Activated naive CD4-positive, alpha-beta T cell treated with anti-CD3 and anti-CD28 coated beads, Interleukin-2, amount 50 U/mL, for 24 hours (primary cell): Measurements from ENCODE around the gene TMEM176B.
"Not testable (repeated sequence)": the region's sequence is repeated elsewhere in the genome, so short reads cannot be mapped to it uniquely, and the experiment has no call there.

Source experiments
- H3K27ac Mint-ChIP-seq: one replicate; pipeline ENCODE4 v1.8.0; 2021; ENCODE audit warnings: mild to moderate bottlenecking, mixed read lengths
- H3K27me3 Mint-ChIP-seq: one replicate; pipeline ENCODE4 v1.8.0; 2021; ENCODE audit warnings: mixed read lengths
- H3K36me3 Mint-ChIP-seq: one replicate; pipeline ENCODE4 v1.8.0; 2021; ENCODE audit warnings: mixed read lengths
- H3K4me1 Mint-ChIP-seq: one replicate; pipeline ENCODE4 v1.8.0; 2021; ENCODE audit warnings: mixed read lengths
- H3K4me3 Mint-ChIP-seq: one replicate; pipeline ENCODE4 v1.8.0; 2021; ENCODE audit warnings: mild to moderate bottlenecking, mixed read lengths
- H3K9me3 Mint-ChIP-seq: one replicate; pipeline ENCODE4 v1.8.0; 2021; ENCODE audit warnings: mixed read lengths

Gene TMEM176B

DNA sequence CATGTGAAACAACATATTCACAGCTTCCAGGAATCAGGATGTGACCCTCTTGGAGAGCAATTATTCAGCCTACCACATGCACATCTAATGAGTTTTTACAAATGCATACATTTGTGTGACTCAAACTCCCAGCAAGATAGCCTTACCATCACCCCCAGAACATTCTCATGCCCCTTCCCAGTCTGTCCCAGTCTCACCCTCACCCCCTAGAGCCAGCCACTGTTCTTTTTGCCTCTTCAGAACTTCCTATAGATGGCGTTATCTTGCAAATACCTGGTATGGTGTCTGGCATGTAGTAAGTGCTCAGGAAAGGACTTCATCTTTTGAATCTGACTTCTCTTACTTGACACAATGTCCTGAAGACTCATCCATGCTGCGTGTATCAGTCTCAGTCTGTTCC is 28.2 kb upstream of the TMEM176B start:
- no peaks in the 10 kb centered on the region for H3K36me3 Mint-ChIP-seq
- peaks cover 10% of the 10 kb centered on the region for H3K27me3 Mint-ChIP-seq
- no peaks in the 10 kb centered on the region for H3K9me3 Mint-ChIP-seq
- no peaks in the 10 kb centered on the region for H3K4me1 Mint-ChIP-seq
- no peak overlapping the region for H3K4me3 Mint-ChIP-seq
- H3K27ac Mint-ChIP-seq, result no peak overlapping the region

DNA sequence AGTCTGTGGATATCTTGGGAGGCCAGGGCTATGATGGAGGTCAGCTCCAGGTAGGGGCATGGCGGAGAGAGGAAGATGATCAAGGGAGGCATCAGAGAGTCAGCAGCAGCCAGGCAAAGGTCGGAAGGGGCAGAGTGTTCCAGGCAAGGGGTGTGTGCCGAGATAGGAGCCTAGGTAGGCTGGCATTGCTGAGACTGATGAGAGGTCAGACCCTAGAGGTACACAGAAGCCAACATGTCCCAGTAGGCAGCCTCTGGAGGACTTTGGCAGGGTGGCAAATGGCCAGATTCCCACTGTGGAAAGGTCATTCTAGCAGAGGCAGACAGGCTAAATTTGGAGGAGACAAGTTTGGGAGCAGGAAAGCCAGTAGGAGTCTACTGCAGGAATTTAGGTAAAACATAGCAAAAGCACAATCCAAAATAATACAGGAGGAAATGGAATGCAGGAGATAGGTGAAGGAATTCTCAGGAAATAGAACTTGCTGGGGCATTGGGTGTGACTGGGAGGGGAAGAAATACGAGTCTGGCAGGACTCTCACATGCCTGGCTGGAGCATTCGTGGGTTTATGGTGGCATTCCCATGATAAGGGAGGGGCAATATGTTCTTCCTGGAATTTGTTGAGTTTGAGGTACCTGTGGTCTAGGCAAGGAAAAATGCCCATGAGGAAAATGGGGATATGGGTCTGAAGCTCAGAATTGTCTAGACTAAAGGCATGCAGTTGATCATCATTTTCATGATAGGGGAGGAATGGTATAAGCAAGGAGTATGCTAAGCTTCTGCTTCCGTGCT is 26.1 kb upstream of the TMEM176B start:
- Mint-ChIP-seq H3K9me3 (no peaks in the 10 kb centered on the region), H3K36me3 (no peaks in the 10 kb centered on the region), H3K27me3 (peaks cover 7% of the 10 kb centered on the region), H3K4me3 (no peak overlapping the region), H3K27ac (no peak overlapping the region), H3K4me1 (no peaks in the 10 kb centered on the region)

DNA sequence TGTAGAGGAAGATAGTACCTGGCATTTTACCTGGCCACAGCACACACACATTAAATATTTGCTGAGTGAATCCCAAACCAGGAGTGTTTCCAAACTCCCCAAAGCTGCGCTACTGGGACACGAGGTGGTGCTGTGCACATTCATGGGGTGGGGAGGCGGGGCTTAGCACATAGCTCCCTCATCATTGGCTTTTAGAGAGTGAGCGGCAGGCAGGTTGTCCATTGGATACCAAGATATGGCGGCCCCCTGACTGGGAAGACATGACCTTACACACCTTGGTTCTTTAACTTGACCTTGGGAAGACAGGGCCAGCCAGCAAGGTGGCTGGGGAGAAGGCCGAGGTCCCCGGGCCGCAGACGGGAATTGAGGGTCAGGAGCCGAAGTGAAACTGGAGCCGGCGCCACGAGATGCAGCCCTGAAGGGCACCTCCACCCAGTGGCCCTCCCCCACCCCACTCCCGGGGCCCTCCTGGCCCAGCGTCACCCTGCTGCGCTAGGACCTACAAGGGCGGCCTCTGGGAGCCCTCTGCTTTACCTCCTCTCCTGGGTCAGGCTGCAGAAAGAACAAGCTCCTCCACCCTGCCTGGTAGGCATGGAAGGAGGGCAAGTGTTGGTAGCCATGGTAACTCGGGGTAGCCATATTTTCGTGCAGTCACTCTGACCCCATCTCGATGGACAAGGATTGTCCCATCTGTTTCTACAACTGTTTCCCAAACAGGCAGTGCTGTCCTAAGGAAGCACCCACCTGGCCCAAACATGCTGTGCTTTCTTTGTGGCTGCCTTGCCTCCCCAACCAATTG is 24.4 kb upstream of the TMEM176B start:
- H3K4me3 Mint-ChIP-seq, result no peak overlapping the region
- no peaks in the 10 kb centered on the region for H3K36me3 Mint-ChIP-seq

DNA sequence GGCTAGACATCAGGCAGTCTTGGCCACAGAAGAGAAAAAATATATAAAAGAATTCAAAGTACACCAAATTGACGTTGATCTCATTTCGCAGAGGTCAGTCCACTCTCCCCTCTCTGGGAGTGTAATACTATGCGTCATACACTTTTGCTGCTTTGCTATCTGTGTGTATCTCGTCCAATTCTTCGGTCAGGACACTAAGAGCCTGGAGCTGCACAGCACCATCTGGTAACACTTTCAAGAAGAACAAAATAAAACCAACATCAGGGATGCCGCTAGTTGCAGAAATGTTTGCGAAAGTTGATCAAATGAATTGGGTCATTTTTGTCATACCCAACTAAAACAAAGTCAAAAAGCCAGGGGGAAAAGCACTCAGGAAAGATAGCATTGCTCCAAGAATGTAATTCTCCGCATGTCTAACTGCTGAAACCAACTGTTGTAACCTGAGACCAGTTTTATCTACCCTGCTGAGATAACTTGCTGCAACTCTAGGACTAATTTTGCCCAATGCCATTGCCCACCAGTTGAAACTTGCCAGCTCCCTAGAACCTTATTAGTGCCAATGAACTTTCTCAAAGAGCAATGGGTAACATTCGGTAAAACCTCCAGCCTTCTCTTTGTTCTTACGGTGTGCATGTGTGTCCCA is 23.4 kb upstream of the TMEM176B start:
- peaks cover 3% of the 10 kb centered on the region for H3K27me3 Mint-ChIP-seq
- H3K36me3 Mint-ChIP-seq, result no peaks in the 10 kb centered on the region
- H3K4me3 Mint-ChIP-seq, result no peak overlapping the region
- H3K27ac Mint-ChIP-seq, result no peak overlapping the region
- H3K4me1 Mint-ChIP-seq, result no peaks in the 10 kb centered on the region
- no peaks in the 10 kb centered on the region for H3K9me3 Mint-ChIP-seq

More for the DNA sequence above, 24.4 kb upstream of the TMEM176B start:
- H3K27ac Mint-ChIP-seq, result no peak overlapping the region
- H3K27me3 Mint-ChIP-seq, result peaks cover 3% of the 10 kb centered on the region
- no peaks in the 10 kb centered on the region for H3K4me1 Mint-ChIP-seq
- no peaks in the 10 kb centered on the region for H3K9me3 Mint-ChIP-seq

DNA sequence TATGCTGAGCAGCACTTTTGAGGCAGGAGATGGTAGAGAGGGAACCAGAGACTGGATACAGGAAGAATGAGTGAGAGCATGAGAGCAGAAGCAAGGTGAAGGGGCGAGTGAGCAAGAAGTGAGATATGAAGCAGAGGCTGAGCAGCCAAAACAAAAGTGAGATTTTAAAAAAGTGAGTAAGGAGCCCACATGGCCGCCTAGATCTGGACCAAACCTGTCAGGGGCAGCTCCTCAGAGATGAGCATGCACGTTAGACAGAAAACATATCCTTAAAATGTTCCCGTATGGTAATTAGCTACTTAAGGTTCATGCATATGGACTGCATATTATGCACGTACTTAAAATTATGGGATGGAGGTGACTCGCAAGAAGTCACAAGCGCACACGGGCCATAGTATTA is 22.9 kb upstream of the TMEM176B start:
- Mint-ChIP-seq H3K9me3 (no peaks in the 10 kb centered on the region), H3K4me3 (no peak overlapping the region), H3K27ac (no peak overlapping the region), H3K36me3 (no peaks in the 10 kb centered on the region), H3K27me3 (peaks cover 3% of the 10 kb centered on the region), H3K4me1 (no peaks in the 10 kb centered on the region)

DNA sequence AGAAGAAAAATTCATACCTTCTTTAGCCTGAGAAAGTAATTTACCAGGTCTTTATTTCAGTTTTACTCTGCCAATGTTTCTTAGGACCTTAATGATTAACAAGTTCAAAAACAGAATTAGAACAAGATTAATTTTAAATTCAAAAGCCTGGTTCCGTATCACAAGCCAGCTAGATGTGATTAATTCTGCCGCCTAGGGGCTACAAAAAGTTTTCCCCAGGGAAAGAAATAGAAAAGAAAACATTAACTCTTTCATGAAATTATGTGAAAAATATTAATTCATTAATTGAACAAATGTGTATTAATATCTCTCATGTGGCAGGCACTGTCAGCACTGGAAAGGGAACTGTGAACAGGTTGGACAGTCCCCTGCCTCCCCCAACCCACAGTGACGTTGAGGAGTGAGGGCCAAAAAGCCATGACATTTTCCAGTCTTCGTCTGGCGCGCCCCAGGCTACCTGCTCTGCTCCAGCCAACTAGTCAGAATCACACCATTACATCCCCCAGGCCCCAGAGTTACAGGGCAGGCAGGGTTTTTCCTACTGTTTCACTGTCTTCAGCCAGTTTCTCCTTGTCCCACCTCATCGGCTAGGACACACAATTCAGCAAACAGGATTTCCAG is 20.5 kb upstream of the TMEM176B start:
- Mint-ChIP-seq H3K27me3 (peaks cover 7% of the 10 kb centered on the region), H3K9me3 (peaks cover 9% of the 10 kb centered on the region), H3K27ac (no peak overlapping the region), H3K4me1 (no peaks in the 10 kb centered on the region), H3K4me3 (no peak overlapping the region), H3K36me3 (peaks cover 5% of the 10 kb centered on the region)

DNA sequence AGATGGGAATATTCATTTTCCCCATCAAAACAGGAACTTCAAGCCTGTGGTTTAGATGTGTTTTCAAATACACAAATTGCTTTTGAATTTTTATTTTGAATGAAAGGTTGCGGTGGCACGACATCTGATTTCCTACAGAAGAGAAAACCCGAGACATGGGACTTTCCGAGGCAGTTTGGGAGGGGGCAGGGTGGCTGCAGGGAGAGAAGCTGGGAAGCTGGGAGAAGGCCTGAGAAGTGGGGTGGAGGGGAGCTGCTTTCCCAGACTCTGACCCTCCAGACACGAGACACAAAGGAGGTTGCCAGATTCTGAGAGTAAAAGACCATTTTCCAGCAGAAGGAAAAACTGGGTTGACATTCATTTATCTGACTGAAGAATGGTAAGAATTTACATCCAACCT is 20.0 kb upstream of the TMEM176B start:
- H3K4me3 Mint-ChIP-seq, result no peak overlapping the region
- H3K27me3 Mint-ChIP-seq, result peaks cover 9% of the 10 kb centered on the region

DNA sequence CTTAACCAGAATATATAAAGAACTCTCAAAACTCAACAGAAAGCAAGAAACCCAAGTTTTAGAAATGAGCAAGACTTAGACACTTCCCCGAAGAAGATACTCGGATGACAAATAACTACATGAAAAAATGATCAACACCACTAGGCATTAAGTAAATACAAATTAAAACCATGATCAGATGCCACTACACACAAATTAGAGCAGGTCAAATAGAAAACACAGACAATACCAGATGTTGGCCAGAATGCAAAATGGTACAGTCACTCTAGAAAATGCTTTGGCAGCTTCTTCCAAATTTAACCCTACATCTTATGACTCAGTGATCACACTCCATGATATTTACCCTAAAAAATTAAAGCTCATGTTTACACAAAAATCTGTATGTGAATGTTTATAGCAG is 18.8 kb upstream of the TMEM176B start:
- peaks cover 10% of the 10 kb centered on the region for H3K9me3 Mint-ChIP-seq
- H3K4me3 Mint-ChIP-seq, result no peak overlapping the region
- H3K36me3 Mint-ChIP-seq, result peaks cover 5% of the 10 kb centered on the region
- H3K27me3 Mint-ChIP-seq, result peaks cover 9% of the 10 kb centered on the region
- no peaks in the 10 kb centered on the region for H3K4me1 Mint-ChIP-seq
- H3K27ac Mint-ChIP-seq, result no peak overlapping the region

More for the DNA sequence above, 20.0 kb upstream of the TMEM176B start:
- peaks cover 10% of the 10 kb centered on the region for H3K9me3 Mint-ChIP-seq
- no peak overlapping the region for H3K27ac Mint-ChIP-seq
- H3K36me3 Mint-ChIP-seq, result peaks cover 5% of the 10 kb centered on the region
- no peaks in the 10 kb centered on the region for H3K4me1 Mint-ChIP-seq

DNA sequence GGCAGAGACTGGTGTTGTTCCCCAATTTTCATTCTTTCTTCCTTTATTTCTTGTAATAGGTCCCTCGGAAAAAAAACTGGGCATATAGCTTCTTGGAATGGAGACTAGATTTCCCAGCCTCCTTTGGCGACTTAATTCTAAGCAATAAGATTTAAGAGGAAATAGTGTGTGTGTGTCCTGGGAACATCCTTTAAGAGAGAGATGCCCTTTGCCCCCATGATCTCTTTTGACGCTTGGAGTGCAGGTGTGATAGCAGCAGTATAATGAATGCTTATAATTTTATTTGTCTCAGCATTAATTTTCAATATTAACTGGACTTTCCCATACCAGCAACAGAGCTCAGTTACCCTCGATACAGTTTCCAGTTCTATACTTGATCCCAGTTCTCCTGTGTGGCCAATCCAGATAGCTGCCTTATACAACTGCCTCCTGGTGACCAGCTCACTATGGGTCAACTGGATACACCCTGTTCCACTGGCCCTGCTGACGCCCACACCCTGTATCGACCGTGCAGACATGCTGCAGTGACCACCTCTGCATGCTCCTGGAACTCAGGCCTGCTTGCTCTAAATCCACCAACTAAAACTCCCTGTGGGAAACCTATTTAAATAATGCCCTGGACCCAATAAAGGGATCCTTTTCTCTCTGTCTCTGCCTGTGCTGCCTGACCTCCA is 14.3 kb upstream of the TMEM176B start:
- no peak overlapping the region for H3K4me3 Mint-ChIP-seq
- H3K9me3 Mint-ChIP-seq, result peaks cover 14% of the 10 kb centered on the region
- peaks cover 19% of the 10 kb centered on the region for H3K27me3 Mint-ChIP-seq
- no peaks in the 10 kb centered on the region for H3K4me1 Mint-ChIP-seq
- H3K27ac Mint-ChIP-seq, result no peak overlapping the region
- peaks cover 9% of the 10 kb centered on the region for H3K36me3 Mint-ChIP-seq

DNA sequence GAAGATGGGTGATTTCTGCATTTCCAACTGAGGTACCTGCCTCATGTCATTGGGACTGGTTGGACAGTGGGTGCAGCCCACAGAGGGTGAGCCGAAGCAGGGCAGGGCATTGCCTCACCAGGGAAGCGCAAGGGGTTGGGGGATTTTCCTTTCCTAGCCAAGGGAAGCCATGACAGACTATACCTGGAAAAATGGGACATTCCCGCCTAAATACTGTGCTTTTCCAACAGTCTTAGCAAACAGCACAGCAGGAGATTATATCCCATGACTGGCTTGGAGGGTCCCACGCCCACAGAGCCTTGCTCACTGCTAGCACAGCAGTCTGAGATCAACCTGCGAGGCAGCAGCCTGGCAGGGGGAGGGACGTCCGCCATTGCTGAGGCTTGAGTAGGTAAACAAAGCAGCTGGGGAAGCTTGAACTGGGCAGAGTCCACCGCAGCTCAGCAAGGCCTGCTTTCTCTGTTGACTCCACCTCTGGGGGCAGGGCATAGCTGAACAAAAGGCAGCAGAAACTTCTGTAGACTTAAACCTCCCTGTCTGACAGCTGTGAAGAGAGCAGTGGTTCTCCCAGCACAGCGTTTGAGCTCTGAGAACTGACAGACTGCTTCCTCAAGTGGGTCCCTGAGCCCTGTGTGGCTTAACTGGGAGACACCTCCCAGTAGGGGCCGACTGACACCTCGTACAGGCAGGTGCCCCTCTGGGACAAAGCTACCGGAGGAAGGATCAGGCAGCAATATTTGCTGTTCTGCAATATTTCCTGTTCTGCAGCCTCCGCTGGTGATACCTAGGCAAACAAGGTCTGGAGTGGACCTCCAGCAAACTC is 7.7 kb upstream of the TMEM176B start:
- H3K27me3 Mint-ChIP-seq, result peaks cover 12% of the 10 kb centered on the region
- H3K4me1 Mint-ChIP-seq, H3K27ac Mint-ChIP-seq, H3K9me3 Mint-ChIP-seq, H3K36me3 Mint-ChIP-seq, H3K4me3 Mint-ChIP-seq: not testable (repeated sequence)

DNA sequence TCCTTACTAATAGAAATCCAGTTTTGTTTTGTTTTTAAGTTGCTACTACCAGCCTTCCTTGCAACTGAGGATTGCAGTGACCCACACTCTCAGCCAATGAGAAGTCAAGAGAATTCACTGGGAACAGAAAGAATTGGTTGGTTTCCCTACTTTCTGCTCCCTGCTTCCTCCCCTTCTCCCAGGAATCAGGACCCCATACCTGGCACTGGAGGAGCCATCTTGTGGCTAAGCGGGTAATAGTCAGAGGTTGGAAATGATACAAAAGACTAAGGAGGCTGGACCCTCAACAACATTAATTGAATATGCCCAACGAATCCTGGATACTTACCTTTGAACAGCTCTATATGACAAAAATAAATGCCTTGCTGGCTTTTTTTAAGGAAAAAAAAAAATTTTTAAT is 6.7 kb upstream of the TMEM176B start:
- H3K27ac Mint-ChIP-seq, result no peak overlapping the region
- H3K4me1 Mint-ChIP-seq, result peaks cover 3% of the 10 kb centered on the region
- peaks cover 16% of the 10 kb centered on the region for H3K27me3 Mint-ChIP-seq
- H3K9me3 Mint-ChIP-seq, result peaks cover 4% of the 10 kb centered on the region
- H3K36me3 Mint-ChIP-seq, result peaks cover 6% of the 10 kb centered on the region
- H3K4me3 Mint-ChIP-seq, result no peak overlapping the region

DNA sequence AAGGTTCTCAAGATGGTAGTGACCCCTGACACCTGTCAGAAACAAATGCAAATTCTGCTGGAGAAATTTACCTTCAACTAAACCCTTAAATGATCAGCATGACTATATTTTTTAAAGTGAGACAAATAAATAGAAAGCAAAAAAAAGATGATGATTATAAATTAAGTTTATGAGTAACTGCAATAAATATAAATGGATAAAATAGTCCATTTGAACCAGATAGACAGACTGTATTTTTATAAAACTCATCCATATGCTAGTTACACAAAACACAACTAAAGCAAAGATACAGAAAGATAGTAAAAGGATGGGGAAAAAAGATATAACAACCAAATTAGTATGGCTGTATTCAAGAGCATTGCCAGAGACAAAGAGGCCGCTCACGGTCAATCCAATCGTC is 6.3 kb upstream of the TMEM176B start:
- H3K27me3 Mint-ChIP-seq, result peaks cover 15% of the 10 kb centered on the region
- H3K4me3 Mint-ChIP-seq, result no peak overlapping the region
- H3K27ac Mint-ChIP-seq, result no peak overlapping the region
- H3K36me3 Mint-ChIP-seq, result peaks cover 6% of the 10 kb centered on the region
- peaks cover 7% of the 10 kb centered on the region for H3K4me1 Mint-ChIP-seq
- H3K9me3 Mint-ChIP-seq, result peaks cover 4% of the 10 kb centered on the region

DNA sequence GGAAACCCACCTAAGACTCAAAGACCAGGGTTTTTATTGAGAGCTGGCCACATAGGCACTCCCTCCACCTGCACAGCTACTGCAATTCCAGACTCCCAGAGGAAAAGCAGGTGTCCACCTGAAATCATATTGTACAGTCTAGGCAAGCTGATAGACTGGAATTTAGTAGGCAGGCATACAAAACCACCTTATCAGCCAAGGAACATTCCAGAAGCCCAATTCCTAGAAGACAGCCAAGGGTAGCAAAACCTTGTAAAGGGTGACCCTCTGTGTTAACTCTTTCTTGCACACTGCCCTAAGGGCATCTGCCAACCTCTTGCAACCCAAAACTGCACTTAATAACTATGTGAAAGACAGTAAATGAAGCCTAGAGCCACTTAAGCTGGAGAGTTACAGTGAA is 5.7 kb upstream of the TMEM176B start:
- Mint-ChIP-seq H3K27me3 (peaks cover 19% of the 10 kb centered on the region), H3K36me3 (peaks cover 6% of the 10 kb centered on the region), H3K9me3 (peaks cover 4% of the 10 kb centered on the region), H3K4me3 (no peak overlapping the region), H3K4me1 (peaks cover 11% of the 10 kb centered on the region), H3K27ac (no peak overlapping the region)

DNA sequence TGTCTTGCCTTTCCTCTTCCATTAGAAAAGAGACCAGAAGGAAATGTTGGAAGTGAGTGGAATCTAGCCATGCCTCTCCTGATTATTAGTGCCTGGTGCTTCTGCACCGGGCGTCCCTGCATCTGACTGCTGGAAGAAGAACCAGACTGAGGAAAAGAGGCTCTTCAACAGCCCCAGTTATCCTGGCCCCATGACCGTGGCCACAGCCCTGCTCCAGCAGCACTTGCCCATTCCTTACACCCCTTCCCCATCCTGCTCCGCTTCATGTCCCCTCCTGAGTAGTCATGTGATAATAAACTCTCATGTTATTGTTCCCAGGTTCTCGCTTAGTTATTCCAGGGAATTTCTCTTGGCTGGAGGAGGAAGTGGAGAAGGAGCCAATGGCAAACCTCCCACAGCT is 4.6 kb upstream of the TMEM176B start:
- Mint-ChIP-seq H3K27ac (no peak overlapping the region), H3K9me3 (no peaks in the 10 kb centered on the region), H3K27me3 (peaks cover 12% of the 10 kb centered on the region), H3K4me1 (peaks cover 11% of the 10 kb centered on the region), H3K4me3 (no peak overlapping the region), H3K36me3 (peaks cover 3% of the 10 kb centered on the region)
